ENCODE results near the gene CDCA4.

DNA sequence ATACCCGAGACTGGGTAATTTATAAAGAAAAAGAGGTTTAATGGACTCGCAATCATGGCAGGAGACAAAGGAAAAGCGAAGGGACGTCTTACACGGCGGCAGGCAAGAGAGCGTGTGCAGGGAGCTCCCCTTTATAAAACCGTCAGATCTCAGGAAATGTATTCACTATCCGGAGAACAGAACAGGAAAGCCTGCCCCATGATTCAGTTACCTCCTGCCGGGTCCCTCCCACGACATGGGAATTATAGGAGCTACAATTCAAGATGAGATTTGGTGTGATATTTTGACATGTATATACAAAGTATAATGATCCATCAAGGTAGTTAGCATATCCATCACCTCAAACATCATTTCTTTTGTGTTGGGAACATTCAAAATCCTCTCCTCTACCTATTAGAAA is 2.3 kb upstream of the CDCA4 start:
- no peak for TF ChIP-seq CTCF (IDR thresholded peaks at IDR 0.05; ENCODE audit: low read depth, low read length)
- no peak for TF ChIP-seq EZH2phosphoT487 (IDR thresholded peaks at IDR 0.05; ENCODE audit: low read depth)

All from OCI-LY3 (cell line).